HG03060 (cell line): Measurements from ENCODE around the gene HOXD1.

Experiments
- ATAC-seq: cut with Tn5 transposase; IDR thresholded peaks from one replicate; pipeline ENCODE4 v1.9.1; 2021; ENCODE audit warnings: low read depth, moderate number of reproducible peaks; ENCODE audit not compliant: unreplicated experiment

HOXD1 gene

GRCh38 chr2:176187899-176188773, at the start of gene HOXD1:
Gene HOXD1 (plus strand): TSS chr2:176188668. CDS start chr2:176188802, 134 bp downstream.
- ATAC-seq = no peak

DNA sequence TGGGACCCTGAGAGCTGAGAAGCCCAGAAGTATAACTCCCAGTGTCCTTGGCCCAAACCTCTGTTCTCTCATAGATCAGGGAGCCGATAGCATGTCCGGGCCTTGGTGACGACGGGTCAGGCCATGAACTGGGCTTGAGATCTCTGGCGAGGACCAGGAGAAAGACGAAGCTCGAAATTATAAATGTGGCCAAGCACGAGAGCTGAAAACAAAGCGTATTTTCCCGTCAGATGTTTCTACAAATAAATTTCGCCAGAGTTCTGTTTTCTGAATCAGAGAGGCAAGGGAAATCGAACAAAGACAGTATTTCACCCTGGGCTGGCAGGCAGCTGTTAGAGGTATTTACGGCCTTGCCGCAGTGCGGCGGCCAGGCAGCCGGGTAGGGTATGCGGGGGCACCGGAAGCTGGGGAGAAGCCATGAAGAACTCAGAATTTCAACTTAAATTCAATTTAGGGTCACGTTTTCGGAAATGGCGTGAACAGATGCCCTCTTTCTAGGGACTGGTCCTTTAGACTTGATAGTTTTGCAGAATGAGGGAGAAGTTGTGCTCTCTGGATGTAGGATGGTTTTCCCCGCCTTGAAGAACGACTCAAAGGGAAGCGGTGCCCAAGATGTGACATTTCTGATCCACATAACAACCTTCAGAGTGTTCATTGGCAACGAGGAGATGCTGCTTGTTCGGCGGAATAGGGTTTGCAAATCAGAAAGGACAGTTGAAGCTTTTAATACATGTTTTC, 49.4 kb upstream of the HOXD1 start:
- ATAC-seq = no peak

GRCh38 chr2:176139661-176140512, 48.6 kb upstream of the HOXD1 start:
- no peak for ATAC-seq

DNA sequence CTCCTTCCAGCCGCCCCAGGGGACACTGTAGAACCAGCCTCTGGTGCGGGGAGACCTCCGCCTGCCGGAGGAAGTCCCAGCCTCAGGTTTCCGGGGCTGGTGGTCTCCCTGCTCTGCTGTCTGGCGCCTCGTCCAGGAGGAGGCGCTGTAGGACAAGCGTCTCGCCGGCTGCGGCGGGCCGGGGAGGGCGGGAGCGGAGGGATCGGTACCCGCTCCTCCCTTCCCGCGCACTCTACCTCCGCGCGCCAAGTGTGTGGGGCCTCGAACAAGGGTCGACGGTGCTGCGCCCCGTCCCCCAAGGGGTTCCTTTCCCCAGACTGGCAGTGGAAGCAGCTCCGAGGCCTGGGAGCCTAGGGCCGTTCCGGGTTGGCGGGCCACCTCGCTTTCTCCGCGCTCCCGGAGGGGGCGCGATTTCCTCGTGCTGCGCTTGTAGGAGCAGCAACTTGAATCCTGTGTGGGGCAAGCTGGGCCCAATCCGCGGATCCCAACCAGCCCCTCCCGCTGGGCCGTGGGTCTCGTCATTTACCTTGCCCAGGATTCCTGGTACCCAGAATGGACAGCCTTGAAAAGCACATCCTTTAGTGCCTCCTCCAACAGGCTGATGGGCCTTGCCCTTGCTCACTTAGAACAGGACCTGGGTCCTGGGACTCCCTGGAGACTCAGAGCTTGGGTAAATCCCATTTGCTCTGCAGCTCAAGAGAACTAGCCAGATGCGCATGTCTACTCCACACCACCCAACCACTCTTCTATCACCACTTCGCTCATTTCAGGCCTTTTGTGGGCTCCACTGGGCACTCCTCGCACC, 47.8 kb upstream of the HOXD1 start:
- ATAC-seq = peak; percentile 67

DNA sequence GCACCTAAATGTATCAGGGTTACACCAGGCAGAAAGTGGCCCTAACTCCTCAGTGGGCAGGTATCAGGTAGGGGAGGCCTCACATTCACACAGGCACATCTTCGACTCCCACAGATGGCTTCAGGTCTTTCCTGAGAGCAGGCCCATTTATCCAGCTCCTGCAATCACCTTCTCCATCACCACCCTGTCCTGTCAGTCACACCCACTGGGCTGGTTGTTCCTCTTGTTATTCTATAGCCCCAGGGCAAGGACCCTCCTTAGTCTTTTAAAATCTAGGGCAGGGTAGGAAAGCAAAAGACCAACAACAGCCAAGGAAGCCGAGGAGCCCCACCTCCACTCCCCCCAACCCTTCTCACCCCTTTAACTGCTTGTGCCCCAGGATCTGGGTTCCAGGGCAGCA, 46.2 kb upstream of the HOXD1 start:
- ATAC-seq = no peak

DNA sequence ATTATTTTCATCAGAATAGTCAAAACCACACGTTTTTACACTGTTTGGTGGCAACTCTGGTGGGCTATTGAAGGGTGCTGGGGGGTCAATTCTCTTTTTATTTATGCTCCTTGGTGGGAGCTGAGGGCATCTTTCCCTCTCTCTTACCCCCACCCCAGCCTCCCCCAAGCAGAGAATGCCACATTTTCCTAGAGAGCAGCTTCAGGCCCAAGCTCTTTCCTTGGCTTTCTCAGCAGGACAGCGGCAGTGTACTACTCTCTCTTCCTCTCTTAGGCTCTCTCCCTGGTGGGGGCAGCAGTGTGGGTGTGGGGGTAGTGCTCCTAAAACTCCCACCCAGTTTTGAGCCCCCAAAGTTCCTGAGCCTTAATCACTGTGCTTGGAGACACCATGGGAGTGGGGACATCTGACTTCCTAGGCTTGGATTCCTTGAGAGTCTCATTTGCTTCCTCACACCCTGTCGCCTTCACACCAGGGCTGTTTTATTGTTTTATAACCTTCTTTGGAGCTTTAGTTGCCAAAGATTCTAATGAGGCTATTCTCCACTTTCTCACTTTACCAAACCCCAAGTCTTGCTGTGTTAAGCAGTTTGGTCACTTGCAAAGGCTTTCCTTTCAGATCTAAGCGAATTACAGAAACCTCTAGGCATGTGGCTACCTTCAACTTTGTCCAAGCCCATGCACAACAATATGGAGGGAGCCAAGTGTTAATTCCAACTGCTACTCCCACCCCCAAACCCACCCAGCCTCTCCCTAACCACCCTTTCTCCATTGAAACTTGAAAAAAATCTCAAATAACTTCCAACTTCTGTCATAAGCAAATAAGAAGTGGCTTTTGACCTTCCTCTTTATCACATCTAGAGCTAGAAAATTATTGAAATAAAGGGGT, 43.1 kb upstream of the HOXD1 start:
- no peak for ATAC-seq

DNA sequence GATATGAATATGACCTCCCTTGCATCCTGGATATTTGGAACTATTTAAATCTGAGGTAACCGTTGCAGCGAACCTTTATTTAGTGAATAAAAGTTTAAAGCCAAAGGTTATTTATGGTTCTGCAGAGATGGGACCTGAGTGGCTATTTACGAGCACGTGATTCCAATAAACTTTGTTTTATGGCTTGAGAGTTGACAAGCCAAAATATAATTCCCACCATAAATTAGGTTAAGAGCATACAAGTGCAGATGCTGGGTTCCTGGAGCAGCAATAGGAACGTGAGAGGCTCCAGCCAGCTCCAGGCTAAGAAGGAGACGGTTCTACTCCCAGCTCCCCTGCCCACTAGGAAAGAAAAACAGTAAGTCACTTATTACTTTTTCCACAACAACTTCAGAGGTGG, 42.4 kb upstream of the HOXD1 start:
- ATAC-seq = no peak

GRCh38 chr2:176146645-176147044, 41.8 kb upstream of the HOXD1 start:
- ATAC-seq = no peak

DNA sequence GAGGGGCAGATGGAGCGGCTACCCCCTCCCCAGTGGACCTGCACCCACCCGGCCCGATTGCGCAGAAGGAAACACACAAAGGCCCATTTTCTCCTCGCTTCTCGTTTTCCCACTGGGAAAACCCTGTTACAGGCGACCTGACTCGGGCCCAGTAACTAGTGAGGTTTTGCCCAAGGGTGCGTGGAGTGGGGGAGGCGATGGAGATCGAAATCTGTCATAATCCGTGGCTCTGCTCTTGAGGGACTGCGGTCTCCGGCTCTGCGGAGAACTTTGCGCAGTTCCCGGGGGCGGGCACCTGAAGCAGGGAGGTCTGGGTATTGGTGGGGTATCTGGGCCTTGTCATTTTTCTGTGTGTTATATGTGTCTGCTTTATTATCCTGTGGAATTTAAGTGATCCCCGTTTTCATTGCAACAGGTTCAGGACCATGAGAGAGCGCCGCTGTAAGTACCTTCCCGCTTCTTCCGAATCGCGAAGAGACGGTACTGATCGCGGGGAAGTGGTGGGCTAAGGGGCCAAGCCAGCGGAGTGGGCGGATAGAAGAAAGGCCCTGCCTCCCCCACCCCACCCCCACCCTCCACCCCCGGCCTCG, 41.2 kb upstream of the HOXD1 start:
- ATAC-seq = no peak

DNA sequence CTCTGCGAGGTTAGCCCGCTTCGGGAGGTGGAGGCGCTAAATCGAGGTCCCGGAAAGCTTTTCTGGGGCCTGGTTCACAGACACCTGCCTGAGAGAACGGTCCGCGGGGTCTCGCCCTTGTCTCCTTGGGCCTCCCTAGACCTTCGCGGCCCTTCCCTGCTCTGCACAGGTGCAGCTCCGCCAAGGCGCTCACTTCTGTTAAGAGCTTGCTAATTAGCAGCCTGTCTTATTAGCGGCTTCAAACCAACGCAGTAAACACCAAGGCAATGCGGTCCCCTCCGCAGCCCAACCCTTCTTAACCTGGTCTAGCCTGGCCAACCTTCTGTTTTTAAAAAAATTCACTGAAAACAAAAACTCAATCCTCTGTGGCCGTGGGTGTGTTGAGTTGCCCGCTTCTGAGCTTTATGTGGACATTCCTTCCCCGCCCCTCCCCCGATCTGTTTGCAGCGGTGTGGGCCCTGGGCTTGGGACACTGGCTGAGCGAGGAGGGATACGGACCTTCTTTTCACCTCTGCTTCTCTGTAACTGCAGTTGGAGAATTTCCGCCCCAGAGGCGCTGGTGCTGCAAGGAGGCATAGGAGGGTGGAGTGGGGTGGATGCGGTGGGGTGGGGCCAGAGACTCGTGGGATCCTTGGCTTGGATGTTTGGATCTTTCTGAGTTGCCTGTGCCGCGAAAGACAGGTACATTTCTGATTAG, 40.5 kb upstream of the HOXD1 start:
- ATAC-seq = no peak

- no peak for ATAC-seq
These were observed 39.6 kb upstream of the HOXD1 start for GRCh38 chr2:176148751-176149421.

DNA sequence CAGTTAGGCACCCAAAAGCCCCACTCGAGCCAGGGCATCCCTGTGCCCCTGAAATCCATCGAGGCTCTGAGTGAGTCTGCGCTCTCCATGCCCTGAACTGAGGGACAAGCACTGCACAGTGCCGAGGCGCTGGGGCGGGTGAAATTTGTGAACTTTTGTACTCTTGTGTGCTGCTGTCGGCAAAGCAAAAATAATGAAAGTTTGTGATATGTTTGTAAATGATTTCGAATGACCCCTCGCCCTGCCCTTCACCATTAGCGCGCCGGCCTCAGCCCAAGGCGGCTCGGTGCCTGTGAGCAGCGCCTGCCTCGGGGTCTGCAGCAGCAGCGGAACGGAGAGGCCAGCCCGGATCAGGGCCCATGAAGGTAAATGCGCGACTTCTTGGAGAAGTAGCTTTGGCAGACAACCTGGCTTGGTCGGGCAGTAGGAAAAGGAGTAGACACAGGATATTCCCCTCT, 39.0 kb upstream of the HOXD1 start:
- no peak for ATAC-seq

DNA sequence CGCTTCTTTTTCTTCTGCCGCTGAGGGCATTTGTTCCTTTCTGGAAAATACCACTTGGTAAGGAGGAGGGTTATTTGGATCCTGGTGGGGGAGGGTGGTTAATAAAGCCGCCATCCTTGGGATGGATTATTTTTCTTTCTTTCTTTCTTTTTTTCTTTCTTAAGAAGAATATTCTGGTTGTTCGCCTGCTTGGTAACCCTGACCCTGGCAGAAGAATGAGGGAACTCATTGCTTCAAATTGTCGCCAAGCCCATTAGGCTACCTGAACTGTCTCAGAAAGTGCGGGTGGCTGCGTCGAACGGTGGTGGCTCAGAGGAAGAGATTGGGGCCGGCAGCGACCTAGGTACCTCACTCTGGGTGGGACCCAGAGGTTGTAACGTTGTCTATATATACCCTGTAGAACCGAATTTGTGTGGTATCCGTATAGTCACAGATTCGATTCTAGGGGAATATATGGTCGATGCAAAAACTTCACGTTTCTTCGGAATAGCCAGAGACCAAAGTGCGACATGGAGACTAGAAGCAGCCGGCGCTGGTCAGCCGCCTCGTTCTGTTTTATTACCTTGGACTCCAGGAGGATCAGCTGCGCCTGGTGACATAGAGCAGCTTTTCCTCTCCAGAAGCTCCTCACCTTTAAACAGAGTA, 38.4 kb upstream of the HOXD1 start:
- ATAC-seq = no peak

GRCh38 chr2:176150584-176151441, 37.7 kb upstream of the HOXD1 start:
- no peak for ATAC-seq

DNA sequence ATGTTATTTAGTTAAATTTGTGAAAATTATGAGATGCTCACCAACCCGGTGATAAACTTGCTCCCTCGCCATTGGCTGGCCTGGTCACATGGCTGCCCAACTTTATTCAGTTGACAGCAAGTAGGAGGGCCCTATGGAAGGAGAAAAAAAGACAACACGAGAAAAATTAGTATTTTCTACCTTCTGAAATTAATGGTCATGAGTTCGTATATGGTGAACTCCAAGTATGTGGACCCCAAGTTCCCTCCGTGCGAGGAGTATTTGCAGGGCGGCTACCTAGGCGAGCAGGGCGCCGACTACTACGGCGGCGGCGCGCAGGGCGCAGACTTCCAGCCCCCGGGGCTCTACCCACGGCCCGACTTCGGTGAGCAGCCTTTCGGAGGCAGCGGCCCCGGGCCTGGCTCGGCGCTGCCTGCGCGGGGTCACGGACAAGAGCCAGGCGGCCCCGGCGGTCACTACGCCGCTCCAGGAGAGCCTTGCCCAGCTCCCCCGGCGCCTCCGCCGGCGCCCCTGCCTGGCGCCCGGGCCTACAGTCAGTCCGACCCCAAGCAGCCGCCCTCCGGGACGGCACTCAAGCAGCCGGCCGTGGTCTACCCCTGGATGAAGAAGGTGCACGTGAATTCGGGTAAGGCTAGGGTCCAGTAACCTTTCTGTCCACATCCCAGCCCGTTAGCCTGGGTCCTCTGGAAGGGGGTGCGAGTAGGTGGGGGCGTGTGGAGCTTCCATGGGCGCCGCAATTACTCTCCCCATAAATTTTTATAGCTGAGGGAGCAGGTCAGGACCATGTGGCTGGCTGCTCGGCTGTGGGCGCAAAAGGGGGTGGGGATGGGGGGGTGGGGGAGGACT, 36.8 kb upstream of the HOXD1 start, which contains the start of gene HOXD4:
TSS of gene HOXD4 (plus strand) at position 109 of the 846 bp plus-strand sequence. CDS start at position 193, 84 bp downstream.
- no peak for ATAC-seq
